Glutamatergic neuron (in vitro differentiated cells): ENCODE data around the gene ESR1. TPM values are rescaled to one million over a fixed set of nuclear protein-coding genes. Genes with fewer than 3 reads are reported as not detected.

Experiments used
- DNase-seq: peaks from one replicate; pipeline ENCODE4 v3.0.0; 2022
- H3K27ac Mint-ChIP-seq: one replicate; pipeline ENCODE4 v1.8.0; 2020; ENCODE audit warnings: mild to moderate bottlenecking, mixed read lengths, inconsistent platforms; ENCODE audit not compliant: unreplicated experiment
- H3K27me3 Mint-ChIP-seq: one replicate; pipeline ENCODE4 v1.8.0; 2020; ENCODE audit warnings: mild to moderate bottlenecking, moderate library complexity, mixed read lengths, inconsistent platforms; ENCODE audit not compliant: unreplicated experiment
- H3K36me3 Mint-ChIP-seq: one replicate; pipeline ENCODE4 v1.8.0; 2020; ENCODE audit warnings: mild to moderate bottlenecking, mixed read lengths, inconsistent platforms; ENCODE audit not compliant: unreplicated experiment
- H3K4me1 Mint-ChIP-seq: one replicate; pipeline ENCODE4 v1.8.0; 2020; ENCODE audit warnings: mild to moderate bottlenecking, low read depth, mixed read lengths, inconsistent platforms; ENCODE audit not compliant: unreplicated experiment
- H3K4me3 Mint-ChIP-seq: one replicate; pipeline ENCODE4 v1.8.0; 2020; ENCODE audit warnings: mild to moderate bottlenecking, mixed read lengths, inconsistent platforms; ENCODE audit not compliant: unreplicated experiment
- H3K9me3 Mint-ChIP-seq: one replicate; pipeline ENCODE4 v1.8.0; 2020; ENCODE audit warnings: mild to moderate bottlenecking, moderate library complexity, mixed read lengths, inconsistent platforms; ENCODE audit not compliant: unreplicated experiment
- long read RNA-seq: library from polyadenylated mRNA; unstranded; transcript quantifications from one replicate; pipeline ENCODE4 v2.0.0, GENCODE V29; 2020; ENCODE audit not compliant: unreplicated experiment
- total RNA-seq: library from RNA; stranded (reverse); fragmentation: NEBNext Ultra II Directional; extraction: Animal tissue kit (Norgen Biotek cat#: 25700); gene quantifications from one replicate; pipeline ENCODE4 v1.2.1, GENCODE V29; 2021; ENCODE audit not compliant: unreplicated experiment
- TF ChIP-seq, protein P1 (sequence below): fragments of 200-600 bp; sonication (generic); IDR thresholded peaks from one replicate; pipeline ENCODE4 v1.5.0; 2021; ENCODE audit not compliant: partially characterized antibody, unreplicated experiment

ESR1 gene
- total RNA-seq: not detected
- long read RNA-seq: 0 reads

DNA sequence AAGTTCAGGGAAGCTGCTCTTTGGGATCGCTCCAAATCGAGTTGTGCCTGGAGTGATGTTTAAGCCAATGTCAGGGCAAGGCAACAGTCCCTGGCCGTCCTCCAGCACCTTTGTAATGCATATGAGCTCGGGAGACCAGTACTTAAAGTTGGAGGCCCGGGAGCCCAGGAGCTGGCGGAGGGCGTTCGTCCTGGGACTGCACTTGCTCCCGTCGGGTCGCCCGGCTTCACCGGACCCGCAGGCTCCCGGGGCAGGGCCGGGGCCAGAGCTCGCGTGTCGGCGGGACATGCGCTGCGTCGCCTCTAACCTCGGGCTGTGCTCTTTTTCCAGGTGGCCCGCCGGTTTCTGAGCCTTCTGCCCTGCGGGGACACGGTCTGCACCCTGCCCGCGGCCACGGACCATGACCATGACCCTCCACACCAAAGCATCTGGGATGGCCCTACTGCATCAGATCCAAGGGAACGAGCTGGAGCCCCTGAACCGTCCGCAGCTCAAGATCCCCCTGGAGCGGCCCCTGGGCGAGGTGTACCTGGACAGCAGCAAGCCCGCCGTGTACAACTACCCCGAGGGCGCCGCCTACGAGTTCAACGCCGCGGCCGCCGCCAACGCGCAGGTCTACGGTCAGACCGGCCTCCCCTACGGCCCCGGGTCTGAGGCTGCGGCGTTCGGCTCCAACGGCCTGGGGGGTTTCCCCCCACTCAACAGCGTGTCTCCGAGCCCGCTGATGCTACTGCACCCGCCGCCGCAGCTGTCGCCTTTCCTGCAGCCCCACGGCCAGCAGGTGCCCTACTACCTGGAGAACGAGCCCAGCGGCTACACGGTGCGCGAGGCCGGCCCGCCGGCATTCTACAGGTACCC, at the start of gene ESR1:
Gene ESR1 (plus strand): TSS at position 170 of the 858 bp plus-strand sequence. CDS start 231 bp downstream, at position 401.
- H3K36me3 Mint-ChIP-seq: peaks cover 7% of the 10 kb centered on the region
- H3K27me3 Mint-ChIP-seq: peaks cover 17% of the 10 kb centered on the region
- peak within 1 kb of the TSS; percentile 85 for H3K4me3 Mint-ChIP-seq
- peaks cover 5% of the 10 kb centered on the region for H3K4me1 Mint-ChIP-seq
- peak; percentile 33 for DNase-seq
- peaks cover 1% of the 10 kb centered on the region for H3K9me3 Mint-ChIP-seq
- H3K27ac Mint-ChIP-seq: no peak within 1 kb of the TSS
- TF ChIP-seq, protein P1, sequence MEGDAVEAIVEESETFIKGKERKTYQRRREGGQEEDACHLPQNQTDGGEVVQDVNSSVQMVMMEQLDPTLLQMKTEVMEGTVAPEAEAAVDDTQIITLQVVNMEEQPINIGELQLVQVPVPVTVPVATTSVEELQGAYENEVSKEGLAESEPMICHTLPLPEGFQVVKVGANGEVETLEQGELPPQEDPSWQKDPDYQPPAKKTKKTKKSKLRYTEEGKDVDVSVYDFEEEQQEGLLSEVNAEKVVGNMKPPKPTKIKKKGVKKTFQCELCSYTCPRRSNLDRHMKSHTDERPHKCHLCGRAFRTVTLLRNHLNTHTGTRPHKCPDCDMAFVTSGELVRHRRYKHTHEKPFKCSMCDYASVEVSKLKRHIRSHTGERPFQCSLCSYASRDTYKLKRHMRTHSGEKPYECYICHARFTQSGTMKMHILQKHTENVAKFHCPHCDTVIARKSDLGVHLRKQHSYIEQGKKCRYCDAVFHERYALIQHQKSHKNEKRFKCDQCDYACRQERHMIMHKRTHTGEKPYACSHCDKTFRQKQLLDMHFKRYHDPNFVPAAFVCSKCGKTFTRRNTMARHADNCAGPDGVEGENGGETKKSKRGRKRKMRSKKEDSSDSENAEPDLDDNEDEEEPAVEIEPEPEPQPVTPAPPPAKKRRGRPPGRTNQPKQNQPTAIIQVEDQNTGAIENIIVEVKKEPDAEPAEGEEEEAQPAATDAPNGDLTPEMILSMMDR: no peak

DNA sequence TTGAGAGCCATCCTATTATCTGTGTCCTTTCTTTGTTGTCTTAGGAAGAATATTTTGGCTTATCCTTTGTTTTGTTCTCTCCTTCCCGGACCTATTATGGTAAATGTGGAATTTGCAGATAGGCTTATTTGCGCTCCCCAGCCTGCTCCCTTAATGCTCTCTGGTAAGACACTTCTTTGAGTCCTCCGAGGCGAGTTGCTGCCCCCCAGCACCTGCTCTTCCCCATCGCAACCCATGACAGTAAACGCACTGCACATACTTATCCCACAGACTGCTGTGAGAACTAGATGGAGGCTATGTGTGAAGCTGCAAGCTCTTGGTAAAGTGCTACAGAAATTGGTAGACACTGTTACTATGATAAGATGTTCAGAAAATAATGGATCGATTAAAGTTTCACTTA, 47.0 kb upstream of the ESR1 start:
- no peak overlapping the region for H3K27ac Mint-ChIP-seq
- H3K4me3 Mint-ChIP-seq: no peak overlapping the region
- H3K27me3 Mint-ChIP-seq: no peaks in the 10 kb centered on the region
- no peaks in the 10 kb centered on the region for H3K9me3 Mint-ChIP-seq
- TF ChIP-seq, protein P1: no peak
- H3K36me3 Mint-ChIP-seq: no peaks in the 10 kb centered on the region
- peaks cover 3% of the 10 kb centered on the region for H3K4me1 Mint-ChIP-seq
- DNase-seq: no peak

DNA sequence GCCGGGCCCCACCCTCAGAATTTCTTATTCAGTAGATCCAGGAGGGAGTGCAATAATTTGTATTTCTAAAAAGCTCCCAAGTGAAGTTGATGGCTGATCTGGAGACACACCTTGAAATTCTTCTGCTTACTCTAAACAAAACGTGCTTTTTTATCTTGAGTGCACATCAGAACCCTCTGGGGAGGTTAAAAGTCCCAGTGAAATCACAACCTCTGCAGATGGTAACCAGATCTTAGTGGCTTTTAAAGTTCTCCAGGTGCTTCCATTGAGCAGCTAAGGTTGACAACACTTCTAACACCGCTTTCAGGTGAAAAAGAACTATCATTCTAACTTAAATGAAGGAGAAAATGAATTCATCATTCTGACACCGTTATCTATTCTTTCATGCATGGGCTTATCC, 45.6 kb upstream of the ESR1 start:
- H3K9me3 Mint-ChIP-seq: no peaks in the 10 kb centered on the region
- no peaks in the 10 kb centered on the region for H3K27me3 Mint-ChIP-seq
- no peak overlapping the region for H3K4me3 Mint-ChIP-seq
- no peak overlapping the region for H3K27ac Mint-ChIP-seq
- H3K36me3 Mint-ChIP-seq: no peaks in the 10 kb centered on the region
- DNase-seq: no peak
- peaks cover 3% of the 10 kb centered on the region for H3K4me1 Mint-ChIP-seq
- TF ChIP-seq, protein P1: no peak

DNA sequence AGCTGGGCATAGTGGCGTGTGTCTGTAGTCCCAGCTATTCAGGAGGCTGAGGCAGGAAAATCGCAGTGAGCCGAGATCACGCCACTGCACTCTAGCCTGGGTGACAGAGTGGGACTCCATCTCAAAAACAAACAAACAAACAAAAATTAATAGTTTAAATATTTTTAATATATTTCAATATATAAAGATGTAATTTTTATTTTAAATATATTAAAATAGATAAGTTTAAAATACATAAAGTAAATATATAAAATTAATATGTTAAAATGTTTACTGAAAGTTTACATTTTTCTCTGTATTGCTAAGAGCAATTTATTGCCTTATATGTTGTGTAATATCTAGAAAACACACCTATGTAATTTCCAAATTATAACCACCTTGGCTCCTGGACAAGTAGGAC, 44.7 kb upstream of the ESR1 start:
- TF ChIP-seq, protein P1: no peak
- Mint-ChIP-seq H3K4me1 (peaks cover 3% of the 10 kb centered on the region), H3K27me3 (no peaks in the 10 kb centered on the region), H3K4me3 (no peak overlapping the region), H3K9me3 (no peaks in the 10 kb centered on the region), H3K36me3 (no peaks in the 10 kb centered on the region), H3K27ac (no peak overlapping the region)
- no peak for DNase-seq

DNA sequence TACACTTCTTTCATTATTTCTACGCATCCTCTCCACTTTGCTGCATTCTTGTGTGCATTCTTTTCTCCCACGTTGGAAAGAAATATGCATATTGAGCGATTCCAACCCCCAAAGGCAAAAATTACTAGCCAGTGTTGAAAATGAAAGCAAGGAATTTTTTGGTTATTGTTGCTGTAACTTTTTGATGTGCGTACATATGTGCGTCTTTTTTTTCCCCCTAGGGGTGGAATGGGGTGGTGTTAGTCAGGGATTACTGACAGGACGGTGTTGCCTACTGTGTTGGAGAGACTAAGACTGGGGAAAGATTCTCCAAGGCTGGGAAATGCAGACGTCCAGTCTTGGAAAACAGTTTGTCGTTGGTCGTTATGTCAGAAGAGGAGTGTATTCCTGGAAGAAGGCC, 44.2 kb upstream of the ESR1 start:
- TF ChIP-seq, protein P1: peak; percentile 68
- H3K9me3 Mint-ChIP-seq: no peaks in the 10 kb centered on the region

More for the DNA sequence above, 44.2 kb upstream of the ESR1 start:
- no peak overlapping the region for H3K27ac Mint-ChIP-seq
- H3K4me1 Mint-ChIP-seq: peaks cover 3% of the 10 kb centered on the region
- DNase-seq: no peak
- no peak overlapping the region for H3K4me3 Mint-ChIP-seq
- no peaks in the 10 kb centered on the region for H3K36me3 Mint-ChIP-seq
- H3K27me3 Mint-ChIP-seq: no peaks in the 10 kb centered on the region
